ENCODE data around the gene AP1S3.
"Not testable (repeated sequence)": the region's sequence is repeated elsewhere in the genome, so short reads cannot be mapped to it uniquely, and the experiment has no call there.

The AP1S3 gene

GRCh38 chr2:223837287-223838061, at the start of gene AP1S3:
Gene AP1S3 (minus strand): TSS chr2:223837582. CDS start chr2:223837450, 132 bp downstream.
- DNase-seq (ENCODE audit: low spot score) = peak; percentile 90

GRCh38 chr2:223887127-223887526, 49.7 kb upstream of the AP1S3 start:
- no peak for DNase-seq (ENCODE audit: low spot score)

GRCh38 chr2:223886726-223887125, 49.3 kb upstream of the AP1S3 start:
- no peak for DNase-seq (ENCODE audit: low spot score)

GRCh38 chr2:223884399-223884798, 47.0 kb upstream of the AP1S3 start:
- no peak for DNase-seq (ENCODE audit: low spot score)

GRCh38 chr2:223882715-223883114, 45.3 kb upstream of the AP1S3 start:
- DNase-seq (ENCODE audit: low spot score) = no peak

- DNase-seq (ENCODE audit: low spot score) = no peak
These were observed 43.4 kb upstream of the AP1S3 start for GRCh38 chr2:223880796-223881195.

- no peak for DNase-seq (ENCODE audit: low spot score)
These were observed 40.5 kb upstream of the AP1S3 start for GRCh38 chr2:223877721-223878410.

- no peak for DNase-seq (ENCODE audit: low spot score)
These were observed 36.3 kb upstream of the AP1S3 start for GRCh38 chr2:223873672-223874071.

- not testable (repeated sequence) for DNase-seq (ENCODE audit: low spot score)
These were observed 35.4 kb upstream of the AP1S3 start for GRCh38 chr2:223872772-223873171.

GRCh38 chr2:223871661-223872060, 34.3 kb upstream of the AP1S3 start:
- not testable (repeated sequence) for DNase-seq (ENCODE audit: low spot score)

- DNase-seq (ENCODE audit: low spot score) = no peak
These were observed 33.6 kb upstream of the AP1S3 start for GRCh38 chr2:223870840-223871611.

GRCh38 chr2:223868005-223868404, 30.6 kb upstream of the AP1S3 start:
- no peak for DNase-seq (ENCODE audit: low spot score)

GRCh38 chr2:223865907-223866508, 28.6 kb upstream of the AP1S3 start:
- no peak for DNase-seq (ENCODE audit: low spot score)

- DNase-seq (ENCODE audit: low spot score) = no peak
These were observed 27.7 kb upstream of the AP1S3 start for GRCh38 chr2:223865124-223865523.

GRCh38 chr2:223863491-223863890, 26.1 kb upstream of the AP1S3 start:
- no peak for DNase-seq (ENCODE audit: low spot score)

GRCh38 chr2:223860809-223861738, 23.7 kb upstream of the AP1S3 start:
- no peak for DNase-seq (ENCODE audit: low spot score)

GRCh38 chr2:223859070-223859469, 21.7 kb upstream of the AP1S3 start:
- no peak for DNase-seq (ENCODE audit: low spot score)

- DNase-seq (ENCODE audit: low spot score) = no peak
These were observed 19.2 kb upstream of the AP1S3 start for GRCh38 chr2:223856584-223856983.

GRCh38 chr2:223856021-223856420, 18.6 kb upstream of the AP1S3 start:
- DNase-seq (ENCODE audit: low spot score) = no peak

- DNase-seq (ENCODE audit: low spot score) = no peak
These were observed 18.0 kb upstream of the AP1S3 start for GRCh38 chr2:223855426-223855825.

GRCh38 chr2:223854741-223855140, 17.4 kb upstream of the AP1S3 start:
- DNase-seq (ENCODE audit: low spot score) = no peak

All from germinal center (tissue), 1 donor.